ENCODE data around the gene ZNF628. TPM values are rescaled to one million over a fixed set of nuclear protein-coding genes. Genes with fewer than 3 reads are reported as not detected.

Gene ZNF628
- total RNA-seq, 2 donors from 2014 or later, result 8.0 to 10.3 TPM

GRCh38 chr19:55461974-55462626, 14.3 kb upstream of the ZNF628 start:
- ATAC-seq, result peak; percentile 38
- intact Hi-C loops (cut with DNase I, micrococcal nuclease), result no loop called here
- DNase-seq, result peak in 1 of 2 donors; percentile 45

GRCh38 chr19:55462722-55463121, 13.7 kb upstream of the ZNF628 start:
- intact Hi-C loops (cut with DNase I, micrococcal nuclease), result no loop called here
- no peak for ATAC-seq
- DNase-seq, result no peak

DNA sequence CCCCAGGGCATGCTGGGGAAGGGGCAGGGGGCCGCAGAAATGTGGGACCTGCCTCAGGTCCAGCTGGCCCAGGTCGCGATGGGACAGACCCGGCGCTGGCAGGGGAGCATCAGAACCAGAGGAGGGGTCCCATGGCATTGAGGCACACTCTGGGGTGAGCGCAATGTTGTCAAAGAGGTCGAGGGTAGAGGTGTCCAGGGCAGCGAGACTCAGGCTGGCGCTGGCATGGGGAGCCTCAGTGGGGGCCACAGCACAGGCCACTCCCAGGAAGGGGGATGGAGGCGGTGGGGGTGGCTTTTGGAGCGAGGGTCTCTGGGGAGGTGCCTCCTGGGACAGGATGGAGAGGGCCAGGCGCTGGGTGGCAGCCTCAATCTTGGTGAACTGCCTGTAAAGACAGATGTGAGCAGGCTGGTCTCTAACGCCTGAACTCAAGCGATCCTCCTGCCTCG, 12.8 kb upstream of the ZNF628 start:
- intact Hi-C loops (cut with DNase I, micrococcal nuclease), result no loop called here
- DNase-seq (no peak), ATAC-seq (no peak)

GRCh38 chr19:55464039-55464661, 12.3 kb upstream of the ZNF628 start:
- ATAC-seq (no peak), DNase-seq (no peak)
- intact Hi-C loops (cut with DNase I, micrococcal nuclease), result no loop called here

DNA sequence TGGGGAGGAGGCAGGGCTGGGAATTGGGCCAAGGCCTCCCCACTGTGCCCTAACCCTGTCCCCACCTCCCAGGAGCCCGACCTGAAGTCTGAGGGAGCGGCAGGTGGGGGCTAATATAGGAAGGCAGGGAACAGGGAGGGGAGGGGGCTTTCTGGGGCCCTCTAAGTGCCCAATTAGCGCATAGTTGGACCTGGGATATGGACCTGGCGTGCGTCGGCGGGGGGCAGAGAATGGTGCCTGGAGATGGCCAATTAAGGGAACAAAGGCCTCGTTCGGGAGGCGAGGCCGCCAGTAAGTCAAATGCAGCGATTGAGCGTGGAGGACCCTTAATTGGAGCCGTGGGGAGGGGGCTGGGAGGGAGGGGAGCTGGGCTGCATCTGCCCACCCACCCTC, 11.8 kb upstream of the ZNF628 start, which contains the start of gene C19orf85:
Gene C19orf85 (minus strand): TSS at position 90 of the 393 bp plus-strand sequence. CDS start 197 bp downstream, outside the sequence.
- ATAC-seq (no peak), DNase-seq (no peak)
- intact Hi-C loops (cut with DNase I, micrococcal nuclease), result loop anchor here in 1 of 2 donors (5.0 kb wide), 1 partner anchor 43 kb away; no protein-coding TSS in a partner anchor

DNA sequence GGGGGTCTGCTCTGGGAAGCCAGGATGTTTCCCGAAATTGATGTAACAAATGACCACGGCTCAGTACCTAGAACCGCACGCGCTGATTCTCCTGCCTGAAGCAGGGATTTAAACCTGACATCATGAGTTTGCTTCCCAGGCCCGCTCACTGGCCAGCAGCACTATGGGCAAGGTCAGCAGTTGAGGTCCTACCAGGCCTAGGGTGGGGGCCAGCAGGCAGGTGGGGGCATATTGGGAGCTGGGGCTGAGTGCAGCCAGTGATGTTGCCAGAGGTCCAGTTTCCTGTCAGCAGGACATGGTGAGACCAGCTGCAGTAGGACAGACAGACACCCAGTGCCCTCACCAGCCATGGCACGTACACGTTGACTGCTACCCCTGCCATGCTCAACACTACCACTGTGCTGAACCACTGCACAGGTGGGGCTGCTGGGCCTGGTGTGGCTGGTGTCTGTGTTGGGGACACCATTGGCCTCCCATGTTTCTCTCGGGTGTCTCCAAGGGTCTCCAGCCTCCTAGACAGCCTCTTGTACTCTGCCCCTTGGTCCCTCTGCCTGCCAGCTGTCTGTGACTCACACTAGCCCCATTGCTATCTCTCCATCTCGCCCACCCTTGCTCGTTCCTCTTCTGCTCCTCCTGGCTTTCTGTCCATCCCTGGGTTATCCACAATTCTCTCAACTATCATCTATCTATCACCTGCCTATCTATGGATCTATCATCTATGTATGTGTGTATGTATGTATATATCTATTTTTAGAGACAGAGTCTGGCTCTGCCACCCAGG, 10.8 kb upstream of the ZNF628 start:
- no peak for ATAC-seq
- intact Hi-C loops (cut with DNase I, micrococcal nuclease), result loop anchor here in 1 of 2 donors (5.0 kb wide), 1 partner anchor 42 kb away; no protein-coding TSS in a partner anchor

DNA sequence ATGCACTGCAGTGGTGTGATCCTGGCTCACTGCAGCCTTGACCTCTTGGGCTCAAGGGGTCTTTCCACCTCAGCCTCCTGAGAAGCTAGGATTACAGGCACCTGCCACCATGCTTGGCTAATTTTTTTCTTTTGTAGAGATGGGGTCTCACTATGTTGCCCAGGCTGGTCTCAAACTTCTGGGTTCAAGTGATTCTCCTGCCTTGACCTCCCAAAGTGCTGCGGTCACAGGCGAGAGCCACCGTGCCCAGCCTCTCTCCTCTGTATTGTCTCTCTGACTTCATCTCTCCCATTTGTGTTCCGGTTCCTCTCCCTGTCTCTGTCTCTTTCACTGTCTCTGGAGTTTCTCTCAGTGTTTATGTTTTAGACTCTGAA, 10.2 kb upstream of the ZNF628 start:
- no peak for ATAC-seq
- intact Hi-C loops (cut with DNase I, micrococcal nuclease), result loop anchor here in 1 of 2 donors (5.0 kb wide), 1 partner anchor 41 kb away; no protein-coding TSS in a partner anchor

More for the DNA sequence above, 10.8 kb upstream of the ZNF628 start:
- no peak for DNase-seq

DNA sequence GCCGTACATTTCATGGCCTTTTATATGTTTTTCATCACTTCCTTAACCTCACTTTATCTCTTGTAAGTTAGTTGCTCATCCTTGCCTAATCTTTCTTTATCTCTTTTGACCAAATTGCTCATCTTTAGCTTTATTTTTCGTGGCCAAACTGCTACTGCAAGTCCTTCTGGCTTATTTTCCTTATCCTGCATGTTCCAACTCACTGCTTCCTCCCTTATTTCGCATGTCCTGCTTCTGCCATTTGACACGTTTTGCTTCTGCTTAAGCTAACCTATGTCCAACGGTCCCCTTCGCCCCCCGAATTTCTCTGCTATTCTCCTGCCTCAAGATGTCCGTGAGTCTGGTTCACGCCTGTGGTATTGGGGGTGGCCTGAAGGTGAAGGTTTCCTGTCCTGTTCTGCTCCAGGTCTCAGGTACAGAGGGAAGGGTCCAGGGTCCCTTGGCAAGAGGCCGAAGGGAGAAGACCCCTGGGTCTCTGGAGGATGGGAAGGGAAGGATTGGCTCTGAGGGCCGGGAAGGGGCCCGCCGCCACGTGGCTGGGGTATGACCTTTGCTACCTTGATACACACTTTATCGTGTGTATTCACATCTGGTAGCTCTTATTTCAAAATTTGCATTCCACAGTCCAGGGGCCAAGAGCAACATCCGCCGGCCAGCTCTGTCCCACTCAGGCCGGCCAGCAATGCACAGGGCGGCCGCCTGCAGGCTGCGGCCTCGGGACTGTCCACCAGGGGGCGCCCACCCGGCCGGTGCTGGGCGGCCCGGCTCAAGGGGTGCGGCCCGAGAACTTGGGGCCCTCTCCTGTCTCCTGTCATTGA, 9.0 kb upstream of the ZNF628 start:
- intact Hi-C loops (cut with DNase I, micrococcal nuclease), result loop anchor here in 1 of 2 donors (5.0 kb wide), 1 partner anchor 40 kb away; no protein-coding TSS in a partner anchor
- DNase-seq (peak in 1 of 2 donors; percentile 72), ATAC-seq (peak; percentile 80)

More for the DNA sequence above, 10.2 kb upstream of the ZNF628 start:
- no peak for DNase-seq

DNA sequence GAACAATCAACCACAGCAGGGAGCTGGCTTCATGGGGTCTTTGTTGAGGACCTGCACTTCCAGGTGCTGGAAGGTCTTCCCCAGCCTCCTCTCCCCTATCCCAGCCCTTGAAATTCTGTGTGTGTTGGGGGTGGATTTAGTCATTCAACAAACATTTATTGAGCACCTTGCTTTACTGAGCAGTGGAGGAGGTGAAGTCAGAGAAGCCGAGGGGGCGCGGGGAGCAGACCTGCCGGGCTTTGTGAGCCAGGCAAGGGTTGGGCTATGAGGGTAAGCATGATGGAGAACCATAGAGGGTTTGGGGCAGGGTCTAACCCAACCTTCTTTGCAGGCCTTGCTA, 8.4 kb upstream of the ZNF628 start:
- intact Hi-C loops (cut with DNase I, micrococcal nuclease), result loop anchor here in 1 of 2 donors (5.0 kb wide), 1 partner anchor 39 kb away; no protein-coding TSS in a partner anchor
- DNase-seq, result no peak
- no peak for ATAC-seq

DNA sequence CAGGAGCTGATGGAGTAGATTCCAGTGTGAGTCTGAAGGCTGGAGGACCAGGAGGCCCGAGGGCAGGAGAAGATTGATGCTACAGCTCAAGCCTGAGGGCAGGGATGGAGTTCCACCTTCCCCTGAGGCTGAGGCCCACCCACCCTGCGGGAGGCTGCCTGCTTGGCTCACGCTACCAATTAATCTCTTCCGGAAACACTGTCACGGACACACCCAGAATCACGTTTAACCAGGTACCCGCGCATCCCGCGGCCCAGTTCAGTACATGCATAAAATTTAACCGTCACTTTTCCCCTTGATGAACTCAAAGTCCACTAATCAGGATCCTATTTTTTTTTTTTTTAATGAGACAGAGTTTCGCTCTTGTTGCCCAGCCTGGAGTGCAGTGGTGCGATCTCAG, 5.2 kb upstream of the ZNF628 start:
- DNase-seq (no peak), ATAC-seq (no peak)
- intact Hi-C loops (cut with DNase I, micrococcal nuclease), result no loop called here

- ATAC-seq (no peak), DNase-seq (no peak)
- intact Hi-C loops (cut with DNase I, micrococcal nuclease), result no loop called here
These were observed 4.0 kb upstream of the ZNF628 start for GRCh38 chr19:55472463-55472862.

- ATAC-seq (no peak), DNase-seq (no peak)
- intact Hi-C loops (cut with DNase I, micrococcal nuclease), result no loop called here
These were observed 3.0 kb upstream of the ZNF628 start for GRCh38 chr19:55473225-55474012.

DNA sequence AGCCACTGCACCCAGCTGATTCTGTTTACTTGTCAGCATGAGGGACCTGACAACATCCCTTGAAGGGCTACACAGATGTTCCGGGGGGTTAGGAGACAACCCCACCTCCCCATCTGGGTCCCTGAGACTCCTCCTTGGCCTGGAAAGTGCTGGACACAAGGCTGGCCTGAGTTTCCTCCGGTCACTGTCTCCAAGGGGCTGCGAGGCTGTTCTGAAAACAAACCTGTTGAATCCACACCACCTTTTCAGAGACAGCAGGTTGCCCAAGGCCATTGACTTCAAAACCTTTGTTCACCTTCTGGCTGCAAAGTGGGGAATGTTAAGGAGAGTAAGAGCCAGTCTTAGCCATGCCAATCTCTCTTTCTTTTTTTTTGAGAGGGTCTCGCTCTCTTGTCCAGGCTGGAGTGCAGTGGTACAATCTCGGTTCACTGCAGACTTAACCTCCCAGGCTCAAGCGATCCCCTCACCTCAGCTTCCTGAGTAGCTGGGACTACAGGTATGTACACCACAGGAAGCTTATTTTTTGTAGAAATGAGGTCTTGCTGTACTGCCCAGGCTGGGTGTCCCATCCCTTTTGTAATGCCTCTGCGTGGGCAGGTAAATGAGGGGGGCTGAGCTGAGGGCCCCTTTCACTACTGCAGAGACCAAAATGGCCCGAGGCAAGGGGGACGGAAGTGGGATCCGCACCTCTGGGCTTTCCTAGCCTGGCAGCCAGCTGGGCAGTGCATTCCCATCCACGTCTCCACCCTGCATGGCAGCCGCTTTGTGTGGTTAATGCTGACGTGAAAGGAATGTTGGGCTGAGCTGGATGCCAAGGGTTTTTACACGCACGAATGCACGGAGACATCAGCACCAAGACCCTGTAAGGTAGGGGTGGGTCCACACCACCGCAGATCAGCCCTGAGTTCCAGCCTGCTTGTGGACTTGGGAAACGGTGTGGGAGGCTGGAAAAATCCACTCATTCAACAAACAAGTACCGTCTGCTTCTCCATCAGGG, 1.9 kb upstream of the ZNF628 start:
- intact Hi-C loops (cut with DNase I, micrococcal nuclease), result no loop called here
- ATAC-seq (no peak), DNase-seq (no peak)

GRCh38 chr19:55477905-55478304, 1.5 kb downstream of the ZNF628 start:
- ATAC-seq (no peak), DNase-seq (no peak)
- intact Hi-C loops (cut with DNase I, micrococcal nuclease), result no loop called here

DNA sequence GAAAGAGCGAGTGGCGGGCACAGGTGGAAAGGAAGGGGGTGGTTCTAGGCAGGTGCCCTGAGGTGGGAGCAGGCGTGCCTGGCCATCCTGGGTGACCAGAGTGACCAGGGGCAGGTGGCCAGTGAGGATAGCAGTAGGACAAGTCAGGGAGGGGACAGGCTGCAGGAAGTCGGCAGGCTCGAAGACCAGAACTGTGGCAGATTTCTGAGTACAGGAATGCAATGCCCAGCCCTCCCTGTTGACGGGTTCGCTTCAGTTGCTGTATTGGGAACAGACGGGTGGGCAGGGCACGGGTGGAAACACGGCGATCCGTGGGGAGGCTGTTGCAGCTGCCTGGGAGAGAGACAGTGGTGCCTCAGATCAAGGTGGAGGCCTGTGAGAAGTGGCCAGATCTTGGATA, 1.9 kb downstream of the ZNF628 start:
- ATAC-seq (no peak), DNase-seq (no peak)
- intact Hi-C loops (cut with DNase I, micrococcal nuclease), result no loop called here

DNA sequence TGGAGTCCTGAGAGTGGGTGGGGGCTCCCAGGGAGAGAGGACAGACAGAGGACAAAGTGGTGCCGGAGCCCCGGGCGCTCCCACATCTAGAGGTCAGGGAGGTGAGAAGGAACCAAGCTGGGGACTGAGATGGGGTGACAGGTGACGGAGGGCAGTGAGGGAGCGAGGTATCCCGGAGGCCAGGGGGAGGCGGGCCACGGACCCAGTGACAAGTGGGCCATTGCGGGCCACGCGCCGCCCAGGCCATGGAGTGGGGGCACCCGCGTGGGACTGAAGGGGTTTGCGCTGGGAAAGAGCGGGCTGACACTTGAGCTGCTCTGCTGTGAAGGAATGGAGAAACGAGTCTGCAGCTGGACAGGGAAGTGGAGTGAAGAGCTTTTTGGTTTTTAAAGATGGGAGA, 2.6 kb downstream of the ZNF628 start:
- no peak for ATAC-seq
- DNase-seq, result no peak
- intact Hi-C loops (cut with DNase I, micrococcal nuclease), result no loop called here
